ENCODE data around the gene SLC22A3. TPM values are rescaled to one million over a fixed set of nuclear protein-coding genes. Genes with fewer than 3 reads are reported as not detected.

Gene SLC22A3
- total RNA-seq, 1 experiment from 2014 or later, result 8.1 TPM

DNA sequence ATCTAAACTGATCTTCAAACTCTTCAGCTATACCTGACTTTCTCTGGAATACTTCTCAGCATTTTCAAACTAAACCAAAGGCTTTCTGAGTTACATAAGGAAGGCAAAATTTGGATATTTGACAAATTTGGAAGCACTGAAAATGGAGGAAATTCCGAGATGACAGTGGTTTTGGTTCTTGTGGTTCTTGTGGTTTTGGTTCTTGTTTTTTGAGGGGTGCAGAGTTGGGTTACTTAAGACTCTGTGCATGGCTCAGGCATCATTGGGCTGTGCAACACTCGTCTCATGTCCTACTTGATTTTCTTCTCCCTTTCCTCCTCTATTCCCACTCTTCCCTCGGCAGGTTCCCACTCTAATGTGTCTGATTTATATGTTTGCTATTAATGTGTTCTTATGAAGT is 78.0 kb downstream of the SLC22A3 start:
- intact Hi-C loops (cut with micrococcal nuclease; ENCODE audit: unreplicated experiment), result no loop called here
- Mint-ChIP-seq H3K27me3 (ENCODE audit: unreplicated experiment) (no peaks in the 10 kb centered on the region), H3K36me3 (ENCODE audit: insufficient read depth, unreplicated experiment) (peaks cover 10% of the 10 kb centered on the region), H3K4me3 (ENCODE audit: low read depth, unreplicated experiment) (no peak overlapping the region), H3K4me1 (ENCODE audit: low read depth, unreplicated experiment) (peaks cover 8% of the 10 kb centered on the region), H3K27ac (ENCODE audit: unreplicated experiment) (no peak overlapping the region), H3K9me3 (ENCODE audit: low read depth, unreplicated experiment) (no peaks in the 10 kb centered on the region)
- TF ChIP-seq, protein P1, sequence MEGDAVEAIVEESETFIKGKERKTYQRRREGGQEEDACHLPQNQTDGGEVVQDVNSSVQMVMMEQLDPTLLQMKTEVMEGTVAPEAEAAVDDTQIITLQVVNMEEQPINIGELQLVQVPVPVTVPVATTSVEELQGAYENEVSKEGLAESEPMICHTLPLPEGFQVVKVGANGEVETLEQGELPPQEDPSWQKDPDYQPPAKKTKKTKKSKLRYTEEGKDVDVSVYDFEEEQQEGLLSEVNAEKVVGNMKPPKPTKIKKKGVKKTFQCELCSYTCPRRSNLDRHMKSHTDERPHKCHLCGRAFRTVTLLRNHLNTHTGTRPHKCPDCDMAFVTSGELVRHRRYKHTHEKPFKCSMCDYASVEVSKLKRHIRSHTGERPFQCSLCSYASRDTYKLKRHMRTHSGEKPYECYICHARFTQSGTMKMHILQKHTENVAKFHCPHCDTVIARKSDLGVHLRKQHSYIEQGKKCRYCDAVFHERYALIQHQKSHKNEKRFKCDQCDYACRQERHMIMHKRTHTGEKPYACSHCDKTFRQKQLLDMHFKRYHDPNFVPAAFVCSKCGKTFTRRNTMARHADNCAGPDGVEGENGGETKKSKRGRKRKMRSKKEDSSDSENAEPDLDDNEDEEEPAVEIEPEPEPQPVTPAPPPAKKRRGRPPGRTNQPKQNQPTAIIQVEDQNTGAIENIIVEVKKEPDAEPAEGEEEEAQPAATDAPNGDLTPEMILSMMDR (IDR thresholded peaks at IDR 0.05; ENCODE audit: unreplicated experiment), result no peak
- CTCF ChIA-PET, result no interaction called here
- no TSS peak for BruUV-seq (replicated peaks)
- DNase-seq, result no peak

- intact Hi-C loops (cut with micrococcal nuclease; ENCODE audit: unreplicated experiment), result no loop called here
- Mint-ChIP-seq H3K9me3 (ENCODE audit: low read depth, unreplicated experiment) (no peaks in the 10 kb centered on the region), H3K36me3 (ENCODE audit: insufficient read depth, unreplicated experiment) (no peaks in the 10 kb centered on the region), H3K4me1 (ENCODE audit: low read depth, unreplicated experiment) (peaks cover 8% of the 10 kb centered on the region), H3K4me3 (ENCODE audit: low read depth, unreplicated experiment) (no peak overlapping the region), H3K27me3 (ENCODE audit: unreplicated experiment) (no peaks in the 10 kb centered on the region), H3K27ac (ENCODE audit: unreplicated experiment) (no peak overlapping the region)
- CTCF ChIA-PET, result no interaction called here
- no peak for DNase-seq
- no TSS peak for BruUV-seq (replicated peaks)
- TF ChIP-seq, protein P1 (IDR thresholded peaks at IDR 0.05; ENCODE audit: unreplicated experiment), result no peak
Observed at GRCh38 chr6:160427312-160428068, 79.3 kb downstream of the SLC22A3 start.

- CTCF ChIA-PET, result no interaction called here
- Mint-ChIP-seq H3K4me1 (ENCODE audit: low read depth, unreplicated experiment) (peaks cover 8% of the 10 kb centered on the region), H3K9me3 (ENCODE audit: low read depth, unreplicated experiment) (no peaks in the 10 kb centered on the region), H3K27me3 (ENCODE audit: unreplicated experiment) (no peaks in the 10 kb centered on the region), H3K4me3 (ENCODE audit: low read depth, unreplicated experiment) (no peak overlapping the region), H3K27ac (ENCODE audit: unreplicated experiment) (no peak overlapping the region), H3K36me3 (ENCODE audit: insufficient read depth, unreplicated experiment) (no peaks in the 10 kb centered on the region)
- BruUV-seq (replicated peaks), result no TSS peak
- DNase-seq, result no peak
- TF ChIP-seq, protein P1 (IDR thresholded peaks at IDR 0.05; ENCODE audit: unreplicated experiment), result no peak
- intact Hi-C loops (cut with micrococcal nuclease; ENCODE audit: unreplicated experiment), result no loop called here
Observed at GRCh38 chr6:160428069-160428430, 79.9 kb downstream of the SLC22A3 start.

DNA sequence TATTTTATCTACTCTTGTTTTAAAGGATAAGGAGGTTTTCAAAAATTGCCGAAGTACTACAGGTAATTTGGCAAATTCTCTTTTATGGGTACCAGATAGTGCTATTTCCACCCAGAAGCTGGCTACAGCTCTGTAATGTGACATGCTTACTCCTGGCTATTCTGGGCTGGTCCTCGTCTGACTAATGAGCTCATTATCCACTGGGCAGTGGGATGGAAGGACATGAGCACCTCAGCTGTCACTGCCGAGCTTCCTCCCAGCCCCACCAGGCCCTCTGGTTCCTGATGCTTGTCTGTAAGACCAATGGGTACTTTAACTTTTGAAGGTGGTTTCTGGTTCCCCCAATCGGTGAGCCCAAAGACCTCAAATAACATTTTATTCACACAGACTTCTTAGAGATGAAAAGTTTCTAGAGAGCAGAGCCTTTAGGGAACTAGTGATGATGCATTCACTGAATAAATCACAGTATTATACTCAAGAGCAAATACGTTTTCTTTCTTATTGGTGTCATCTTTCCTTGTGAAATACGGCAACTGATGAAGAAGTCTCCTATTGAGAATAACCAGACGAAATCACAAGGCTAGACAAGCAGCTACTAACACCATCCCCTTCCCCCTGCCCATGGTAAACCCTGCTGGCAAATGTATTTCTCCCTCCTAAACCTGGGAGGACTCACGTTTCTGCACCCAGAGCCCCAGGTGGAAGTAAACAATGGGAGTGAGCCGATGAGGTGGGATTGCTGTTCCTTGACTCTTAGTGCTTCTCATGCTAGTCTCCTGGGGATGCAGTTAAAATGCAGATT is 80.8 kb downstream of the SLC22A3 start:
- TF ChIP-seq, protein P1 (IDR thresholded peaks at IDR 0.05; ENCODE audit: unreplicated experiment), result no peak
- CTCF ChIA-PET, result no interaction called here
- intact Hi-C loops (cut with micrococcal nuclease; ENCODE audit: unreplicated experiment), result no loop called here
- no peaks in the 10 kb centered on the region for H3K27me3 Mint-ChIP-seq (ENCODE audit: unreplicated experiment)
- no peaks in the 10 kb centered on the region for H3K9me3 Mint-ChIP-seq (ENCODE audit: low read depth, unreplicated experiment)
- H3K4me1 Mint-ChIP-seq (ENCODE audit: low read depth, unreplicated experiment), result peaks cover 8% of the 10 kb centered on the region
- BruUV-seq (replicated peaks), result no TSS peak
- H3K27ac Mint-ChIP-seq (ENCODE audit: unreplicated experiment), result no peak overlapping the region
- H3K36me3 Mint-ChIP-seq (ENCODE audit: insufficient read depth, unreplicated experiment), result no peaks in the 10 kb centered on the region
- no peak for DNase-seq
- H3K4me3 Mint-ChIP-seq (ENCODE audit: low read depth, unreplicated experiment), result no peak overlapping the region
